Stimulated activated CD4-positive, alpha-beta T cell treated with anti-CD3 and anti-CD28 coated beads, Interleukin-15, amount 100 ng/mL, for 48 hours (primary cell): ENCODE results near the gene UTP14A.
A peak's percentile ranks its signal among the peaks of the same experiment; 100 is the strongest.

Source experiments
- DNase-seq, 2 donors: peaks; one replicate each; pipeline ENCODE4 v3.0.0-alpha.2; 2020; ENCODE audit warnings: low read depth in 2 of 2

The UTP14A gene

GRCh38 chrX:129945131-129945530, 39.2 kb downstream of the UTP14A start:
- DNase-seq, result no peak

- no peak for DNase-seq
These were observed 47.3 kb downstream of the UTP14A start for GRCh38 chrX:129953334-129953648.

- DNase-seq, result no peak
These were observed 47.9 kb downstream of the UTP14A start for GRCh38 chrX:129953881-129954280.

- no peak for DNase-seq
These were observed 48.8 kb downstream of the UTP14A start for GRCh38 chrX:129954804-129955203.

- no peak for DNase-seq
These were observed 49.7 kb downstream of the UTP14A start for GRCh38 chrX:129955682-129956081.

GRCh38 chrX:129956145-129956544, 50.2 kb downstream of the UTP14A start:
- DNase-seq, result no peak

- no peak for DNase-seq
These were observed 50.8 kb downstream of the UTP14A start for GRCh38 chrX:129956765-129957164.

- no peak for DNase-seq
These were observed 51.5 kb downstream of the UTP14A start for GRCh38 chrX:129957241-129958082.

- no peak for DNase-seq
These were observed 52.1 kb downstream of the UTP14A start for GRCh38 chrX:129958083-129958465.

- DNase-seq, result no peak
These were observed 53.0 kb downstream of the UTP14A start for GRCh38 chrX:129958814-129959492.

GRCh38 chrX:129959493-129959832, 53.5 kb downstream of the UTP14A start:
- DNase-seq, result no peak

- DNase-seq, result peak; percentile 51 to 62
These were observed 55.5 kb downstream of the UTP14A start for GRCh38 chrX:129961180-129962083.

GRCh38 chrX:129963729-129964128, 57.8 kb downstream of the UTP14A start:
- DNase-seq, result no peak

GRCh38 chrX:129965166-129965565, 59.2 kb downstream of the UTP14A start:
- no peak for DNase-seq

- no peak for DNase-seq
These were observed 63.0 kb downstream of the UTP14A start for GRCh38 chrX:129968968-129969367.

- DNase-seq, result no peak
These were observed 70.5 kb downstream of the UTP14A start for GRCh38 chrX:129976441-129976840.
